Epithelial cell of proximal tubule (primary cell): ENCODE results near the gene DIAPH3. TPM values are rescaled to one million over a fixed set of nuclear protein-coding genes. Genes with fewer than 3 reads are reported as not detected.

Source experiments
- DNase-seq: peaks from one replicate; pipeline ENCODE4 v3.0.0-alpha.2; 2011; ENCODE audit warnings: low read depth
- H3K4me3 ChIP-seq: 2 replicates; pipeline ENCODE4 v1.5.1; 2011; ENCODE audit warnings: low read depth, mild to moderate bottlenecking, low read length
- total RNA-seq: library from RNA; depleted of rRNA; stranded (reverse); fragments of >200 nt; gene quantifications from 2 replicates; pipeline ENCODE4 v1.2.3, GENCODE V29; 2015
- TF ChIP-seq, protein P1 (sequence below): conservative IDR thresholded peaks from 2 replicates; pipeline ENCODE4 v1.5.1; 2012; ENCODE audit warnings: low read depth, mild to moderate bottlenecking, low read length

DIAPH3 gene
- total RNA-seq, 1 donor from 2014 or later, result 48.0 TPM

DNA sequence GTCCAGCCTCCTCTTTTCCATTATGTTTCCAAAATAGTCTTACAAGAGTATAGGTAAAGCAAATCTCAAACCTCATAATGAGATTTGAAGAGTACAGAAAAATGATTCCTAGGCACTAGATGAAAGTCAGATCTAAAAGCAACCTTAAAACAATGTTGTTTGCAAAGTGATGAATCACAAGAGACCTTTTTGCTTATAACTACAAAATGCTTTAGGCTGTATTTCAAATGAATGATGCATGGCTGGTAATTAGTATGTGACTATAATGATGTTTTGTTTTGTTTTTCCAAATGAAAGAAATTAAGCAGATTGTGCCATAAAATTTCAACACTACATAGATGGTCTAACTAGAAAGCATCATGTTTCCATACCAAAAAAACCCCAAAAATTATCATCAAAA, 272.7 kb downstream of the DIAPH3 start:
- no peak for DNase-seq
- H3K4me3 ChIP-seq, result no peak overlapping the region
- TF ChIP-seq, protein P1, sequence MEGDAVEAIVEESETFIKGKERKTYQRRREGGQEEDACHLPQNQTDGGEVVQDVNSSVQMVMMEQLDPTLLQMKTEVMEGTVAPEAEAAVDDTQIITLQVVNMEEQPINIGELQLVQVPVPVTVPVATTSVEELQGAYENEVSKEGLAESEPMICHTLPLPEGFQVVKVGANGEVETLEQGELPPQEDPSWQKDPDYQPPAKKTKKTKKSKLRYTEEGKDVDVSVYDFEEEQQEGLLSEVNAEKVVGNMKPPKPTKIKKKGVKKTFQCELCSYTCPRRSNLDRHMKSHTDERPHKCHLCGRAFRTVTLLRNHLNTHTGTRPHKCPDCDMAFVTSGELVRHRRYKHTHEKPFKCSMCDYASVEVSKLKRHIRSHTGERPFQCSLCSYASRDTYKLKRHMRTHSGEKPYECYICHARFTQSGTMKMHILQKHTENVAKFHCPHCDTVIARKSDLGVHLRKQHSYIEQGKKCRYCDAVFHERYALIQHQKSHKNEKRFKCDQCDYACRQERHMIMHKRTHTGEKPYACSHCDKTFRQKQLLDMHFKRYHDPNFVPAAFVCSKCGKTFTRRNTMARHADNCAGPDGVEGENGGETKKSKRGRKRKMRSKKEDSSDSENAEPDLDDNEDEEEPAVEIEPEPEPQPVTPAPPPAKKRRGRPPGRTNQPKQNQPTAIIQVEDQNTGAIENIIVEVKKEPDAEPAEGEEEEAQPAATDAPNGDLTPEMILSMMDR, result no peak

DNA sequence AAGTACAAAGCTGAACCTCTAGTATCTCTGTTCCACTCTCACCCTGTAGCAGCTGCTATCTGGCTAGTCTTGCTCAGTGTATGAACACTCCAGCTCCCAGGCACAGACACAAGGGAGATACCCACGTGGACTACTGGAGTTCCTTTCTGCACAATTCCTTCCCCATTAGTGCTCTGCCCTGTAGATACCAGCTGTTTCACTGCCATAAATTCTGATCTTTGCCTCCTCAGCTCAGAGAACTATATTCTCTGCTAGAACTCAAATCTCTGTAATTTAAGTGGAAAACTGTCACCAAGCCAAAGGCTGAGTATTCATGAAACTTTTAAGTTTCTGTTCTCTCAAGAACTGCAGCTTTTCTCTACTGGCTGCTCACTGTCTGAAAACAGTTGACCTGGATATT, 273.7 kb downstream of the DIAPH3 start:
- TF ChIP-seq, protein P1, result no peak
- DNase-seq, result no peak
- no peak overlapping the region for H3K4me3 ChIP-seq

DNA sequence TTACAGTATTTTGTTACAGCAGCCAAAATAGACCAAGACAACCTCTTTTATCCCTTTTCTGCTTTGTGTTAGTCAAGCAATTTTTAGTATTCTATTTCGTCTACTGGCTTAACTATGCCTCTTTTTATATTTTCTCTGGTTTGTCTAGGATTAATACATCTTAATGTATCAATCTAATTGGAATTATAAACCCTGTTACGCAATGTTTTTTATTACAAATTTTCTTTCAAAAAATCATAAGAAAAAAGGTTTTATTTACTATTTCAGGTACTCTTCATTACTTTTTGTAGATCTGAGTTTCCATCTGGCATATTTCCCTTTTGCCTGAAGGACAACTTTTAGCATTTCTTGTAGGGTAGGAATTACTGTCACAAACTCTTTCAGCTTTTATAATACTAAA, 275.3 kb downstream of the DIAPH3 start:
- TF ChIP-seq, protein P1, result no peak
- no peak overlapping the region for H3K4me3 ChIP-seq
- DNase-seq, result no peak

DNA sequence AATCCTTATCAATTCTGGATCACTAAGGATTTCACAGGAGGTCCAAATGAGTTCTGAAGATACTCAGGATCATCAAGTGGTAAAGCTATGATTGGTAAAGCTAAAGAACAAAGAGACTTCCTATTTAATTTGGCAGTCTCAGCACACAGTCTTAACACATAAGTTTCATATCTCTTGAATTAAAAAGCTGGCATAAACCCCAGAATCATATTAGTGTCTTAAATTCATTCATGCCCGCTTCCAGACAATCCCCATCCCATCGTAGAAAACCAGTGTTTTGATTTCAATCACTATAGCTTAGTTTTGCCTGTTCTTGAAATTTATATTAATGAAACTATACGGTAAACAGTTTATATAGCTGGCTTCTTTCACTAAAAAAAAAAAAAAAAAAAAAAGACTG, 278.7 kb downstream of the DIAPH3 start:
- DNase-seq, result no peak
- no peak overlapping the region for H3K4me3 ChIP-seq
- TF ChIP-seq, protein P1, result no peak

DNA sequence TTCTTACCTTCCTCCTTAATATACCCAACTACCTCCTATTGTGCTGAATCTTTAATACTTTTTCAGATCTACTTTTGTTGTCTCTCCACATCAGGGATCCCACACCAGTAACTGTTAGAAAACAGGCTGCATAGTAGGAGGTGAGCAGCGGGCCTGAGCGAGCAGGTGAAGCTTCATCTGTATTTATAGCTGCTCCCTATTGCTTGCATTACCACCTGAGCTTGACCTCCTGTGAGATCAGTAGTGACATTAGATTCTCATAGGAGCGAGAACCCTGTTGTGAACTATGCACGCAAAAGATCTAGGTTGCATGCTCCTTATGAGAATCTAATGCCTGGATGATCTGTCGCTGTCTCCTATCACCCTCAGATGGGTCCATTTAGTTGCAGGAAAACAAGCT, 279.8 kb downstream of the DIAPH3 start:
- DNase-seq, result no peak
- TF ChIP-seq, protein P1, result no peak
- no peak overlapping the region for H3K4me3 ChIP-seq

DNA sequence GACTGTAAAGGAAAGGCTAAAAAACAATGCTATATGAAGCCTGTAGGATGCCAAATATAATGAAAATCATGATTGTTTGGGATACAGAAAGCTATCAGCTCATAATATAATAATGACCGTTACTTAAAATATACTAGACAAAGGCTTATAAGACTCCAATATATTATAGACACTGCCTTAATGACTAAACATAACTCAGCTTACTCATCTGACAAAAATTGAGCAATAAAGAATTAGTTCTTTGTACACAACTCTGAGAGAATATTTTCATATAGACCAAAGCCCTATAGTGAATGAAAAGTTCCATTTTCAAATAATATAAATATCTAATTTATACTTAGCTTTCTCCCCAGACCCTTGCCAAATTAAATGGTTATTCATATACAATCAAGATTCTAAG, 283.3 kb downstream of the DIAPH3 start:
- TF ChIP-seq, protein P1, result no peak
- no peak overlapping the region for H3K4me3 ChIP-seq
- DNase-seq, result no peak

DNA sequence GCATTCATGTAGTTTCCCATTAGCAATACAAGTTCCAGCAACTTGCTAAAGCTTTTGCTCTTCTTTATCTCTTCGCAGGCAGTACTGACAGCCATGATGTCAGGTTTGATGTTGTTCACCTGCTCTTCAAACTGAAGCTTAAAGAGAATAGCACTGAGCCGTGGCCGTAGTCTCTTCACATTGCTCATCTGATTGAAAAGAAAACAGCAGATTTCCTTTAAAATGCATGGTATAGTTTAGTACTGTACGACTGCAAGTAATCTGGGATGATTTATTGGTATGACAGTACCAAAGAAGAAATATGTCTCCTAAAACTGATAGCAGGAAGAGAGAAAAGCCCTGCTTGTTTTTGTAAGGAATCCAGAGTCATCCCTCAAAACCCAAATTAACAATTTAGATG, 284.4 kb downstream of the DIAPH3 start:
- TF ChIP-seq, protein P1, result no peak
- no peak for DNase-seq
- H3K4me3 ChIP-seq, result no peak overlapping the region
